ENCODE data around the gene ANO10.
"Not testable (repeated sequence)": the region's sequence is repeated elsewhere in the genome, so short reads cannot be mapped to it uniquely, and the experiment has no call there.

The ANO10 gene

GRCh38 chr3:43573576-43573975, 48.2 kb downstream of the ANO10 start:
- no peak for DNase-seq

DNA sequence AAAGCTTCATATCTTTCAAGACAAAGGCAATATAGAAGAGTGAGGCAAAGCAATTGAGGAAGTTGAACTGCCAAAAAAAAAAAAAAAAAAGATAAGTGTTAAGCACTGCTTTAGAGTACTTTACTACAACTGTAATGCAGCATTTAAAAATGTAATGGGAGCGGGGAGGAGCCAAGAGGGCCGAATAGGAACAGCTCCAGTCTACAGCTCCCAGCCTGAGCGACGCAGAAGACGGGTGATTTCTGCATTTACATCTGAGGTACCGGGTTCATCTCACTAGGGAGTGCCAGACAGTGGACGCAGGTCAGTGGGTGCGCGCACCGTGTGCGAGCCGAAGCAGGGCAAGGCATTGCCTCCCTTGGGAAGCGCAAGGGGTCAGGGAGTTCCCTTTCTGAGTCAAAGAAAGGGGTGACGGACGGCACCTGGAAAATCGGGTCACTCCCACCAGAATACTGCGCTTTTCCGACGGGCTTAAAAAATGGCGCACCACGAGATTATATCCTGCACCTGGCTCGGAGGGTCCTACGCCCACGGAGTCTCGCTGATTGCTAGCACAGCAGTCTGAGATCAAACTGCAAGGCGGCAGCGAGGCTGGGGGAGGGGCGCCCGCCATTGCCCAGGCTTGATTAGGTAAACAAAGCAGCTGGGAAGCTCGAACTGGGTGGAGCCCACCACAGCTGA, 56.0 kb downstream of the ANO10 start:
- DNase-seq = not testable (repeated sequence)

DNA sequence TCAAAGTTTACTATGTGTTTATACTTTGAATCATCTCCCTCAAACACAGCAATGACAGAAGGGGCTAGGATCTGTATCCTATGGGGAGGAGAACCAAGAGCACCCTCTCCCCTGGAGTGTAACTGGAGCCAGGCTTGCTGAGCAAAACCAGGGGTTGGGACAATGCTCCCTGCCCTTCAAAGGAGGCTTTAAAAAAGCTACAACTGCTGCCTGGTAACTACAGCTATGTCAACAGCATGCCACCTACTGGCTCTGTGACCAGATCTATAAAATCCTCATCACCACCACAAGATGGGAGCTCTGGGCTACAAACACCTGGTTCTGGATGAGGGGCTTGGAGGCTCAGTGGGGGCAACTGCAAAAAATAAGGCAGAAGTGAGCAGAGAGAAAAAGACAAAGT, 61.9 kb downstream of the ANO10 start:
- DNase-seq = no peak

- DNase-seq = no peak
These were observed 63.6 kb downstream of the ANO10 start for GRCh38 chr3:43558171-43558570.

DNA sequence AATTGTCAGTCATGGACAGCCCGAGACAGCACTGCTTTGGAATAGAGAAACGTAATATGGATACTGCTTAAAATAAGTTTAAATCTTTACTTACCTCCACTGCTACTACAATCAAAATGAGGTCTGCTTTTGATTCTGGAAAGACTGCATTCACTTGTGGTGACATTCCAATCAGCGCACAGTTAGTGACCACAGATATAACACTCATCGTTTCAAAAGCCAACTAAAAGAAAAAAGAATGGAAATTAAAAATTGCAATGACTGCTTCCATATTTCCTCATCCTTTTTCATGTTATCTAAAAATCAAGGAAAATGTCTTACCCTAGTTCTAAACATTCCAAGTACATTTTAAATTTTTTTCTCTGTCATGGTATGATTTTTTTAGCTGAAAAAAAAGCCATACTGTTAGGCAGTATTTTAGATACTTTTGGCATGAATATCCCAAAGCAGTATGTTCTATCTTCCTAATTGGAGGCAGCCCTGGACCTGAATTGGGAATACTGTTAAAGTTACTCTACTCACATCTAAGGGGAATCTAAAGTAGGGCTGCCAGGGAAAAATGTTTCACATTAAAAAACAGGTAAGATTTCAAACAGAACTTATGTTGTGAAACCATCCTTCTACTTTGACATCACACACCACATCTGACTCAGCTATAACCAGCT, 72.1 kb downstream of the ANO10 start:
- DNase-seq = no peak

- DNase-seq = peak; percentile 77
These were observed 77.5 kb downstream of the ANO10 start for GRCh38 chr3:43544277-43544676.

DNA sequence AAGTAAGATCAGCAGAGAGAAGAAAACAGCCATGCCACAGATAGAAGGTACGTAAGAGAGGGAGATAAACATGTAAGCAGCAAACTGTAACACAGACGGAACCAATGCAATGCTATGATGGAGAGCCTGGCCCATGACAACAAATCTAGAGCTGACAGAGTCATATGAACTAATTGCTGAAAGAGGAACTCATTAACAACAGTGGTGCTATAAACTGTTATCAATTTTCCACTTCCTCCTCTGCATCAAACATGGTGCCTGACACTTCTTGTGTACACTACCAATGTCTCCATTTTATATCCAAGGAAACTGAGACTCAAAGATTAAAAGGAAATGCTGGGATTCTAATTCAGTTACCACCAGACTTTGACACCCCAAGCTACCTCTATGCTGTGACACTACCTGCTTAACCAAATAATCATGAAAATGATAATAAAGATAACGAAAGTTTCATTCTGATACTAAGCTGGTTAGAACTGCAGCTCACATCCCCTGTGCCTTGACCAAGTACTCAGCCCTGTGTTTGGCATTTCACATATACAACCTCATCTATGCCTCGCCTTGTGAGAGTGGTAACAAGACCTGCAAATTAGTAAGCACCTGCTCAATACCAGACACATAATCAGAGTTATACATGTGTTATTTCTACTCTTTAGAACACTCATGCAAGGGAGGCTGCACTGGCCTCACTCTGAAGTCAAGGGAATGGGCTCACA, 79.3 kb downstream of the ANO10 start:
- DNase-seq = no peak

DNA sequence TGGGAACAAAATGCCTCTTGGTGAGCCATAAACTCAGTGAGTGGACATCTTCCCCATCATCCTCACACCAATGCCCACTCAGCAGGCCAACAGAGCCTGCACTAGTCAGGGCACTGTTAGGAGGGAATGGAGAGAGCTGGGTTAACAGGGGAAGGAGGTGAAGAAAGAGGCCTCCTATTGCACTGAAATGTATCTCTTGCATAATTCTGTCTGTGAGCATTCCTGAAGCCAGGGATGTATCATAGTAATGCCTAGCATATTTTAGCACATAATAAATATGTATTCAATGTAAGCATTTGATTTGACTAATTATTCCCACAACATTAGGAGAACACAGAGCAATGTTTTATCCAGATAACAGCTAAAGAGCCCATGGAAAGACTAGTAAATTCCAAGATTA, 81.2 kb downstream of the ANO10 start:
- no peak for DNase-seq

DNA sequence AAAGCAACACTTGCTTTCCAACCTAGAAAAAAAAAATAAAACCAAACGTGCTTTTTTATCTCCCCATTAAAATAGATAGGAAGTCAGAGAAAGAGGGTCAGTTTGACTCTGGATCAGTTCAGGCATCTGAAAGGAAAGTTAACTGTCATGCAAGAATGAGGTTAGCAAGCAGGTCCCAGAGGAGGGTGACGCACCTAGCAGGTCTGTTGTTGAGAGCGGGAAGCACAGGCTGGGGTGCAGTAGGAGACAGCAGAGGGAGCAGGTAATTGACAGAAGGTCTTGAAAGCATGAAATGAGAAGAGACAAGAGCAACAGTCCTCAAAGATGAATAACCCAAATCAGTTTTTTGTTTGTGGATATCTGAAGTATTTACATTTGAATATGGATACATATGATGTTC, 82.5 kb downstream of the ANO10 start:
- DNase-seq = no peak

DNA sequence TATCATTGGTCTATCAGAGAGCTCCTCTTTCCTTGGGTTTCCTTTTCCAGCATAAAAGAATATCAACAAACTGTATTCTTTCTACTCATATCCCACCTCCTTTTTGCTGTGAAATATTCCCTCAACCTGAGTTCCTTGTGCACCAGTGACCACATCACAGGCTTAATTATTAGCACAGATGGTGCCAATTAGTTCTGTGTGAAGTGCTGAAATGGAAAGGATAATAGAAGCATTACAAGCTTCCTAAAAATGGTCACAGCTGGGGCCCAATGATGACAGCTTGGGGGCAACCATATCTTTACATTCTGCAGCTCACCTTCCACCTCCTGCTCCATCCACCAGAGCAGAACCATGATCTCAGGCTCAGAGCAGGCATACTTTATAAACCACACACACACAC, 84.6 kb downstream of the ANO10 start:
- DNase-seq = no peak

GRCh38 chr3:43534675-43535074, 87.1 kb downstream of the ANO10 start:
- no peak for DNase-seq

DNA sequence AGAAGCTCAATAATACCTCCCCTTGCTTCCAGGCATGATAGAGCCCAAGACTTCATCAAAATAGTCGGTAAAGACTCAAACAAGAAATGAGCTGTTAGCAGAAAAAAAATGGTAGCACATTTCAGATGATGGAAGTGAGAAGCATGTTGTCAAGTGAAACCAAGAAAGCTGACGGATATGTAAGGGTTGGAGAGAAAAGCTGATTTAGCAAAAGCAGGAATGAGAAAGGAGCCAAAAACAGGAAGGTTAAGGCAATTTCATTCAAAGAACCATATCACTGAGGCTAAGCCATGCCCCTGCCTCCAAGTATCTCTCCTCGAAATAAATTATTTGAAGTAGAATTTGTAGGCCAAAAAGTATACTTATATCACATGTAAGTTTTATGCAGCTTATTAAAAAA, 88.8 kb downstream of the ANO10 start:
- DNase-seq = no peak

DNA sequence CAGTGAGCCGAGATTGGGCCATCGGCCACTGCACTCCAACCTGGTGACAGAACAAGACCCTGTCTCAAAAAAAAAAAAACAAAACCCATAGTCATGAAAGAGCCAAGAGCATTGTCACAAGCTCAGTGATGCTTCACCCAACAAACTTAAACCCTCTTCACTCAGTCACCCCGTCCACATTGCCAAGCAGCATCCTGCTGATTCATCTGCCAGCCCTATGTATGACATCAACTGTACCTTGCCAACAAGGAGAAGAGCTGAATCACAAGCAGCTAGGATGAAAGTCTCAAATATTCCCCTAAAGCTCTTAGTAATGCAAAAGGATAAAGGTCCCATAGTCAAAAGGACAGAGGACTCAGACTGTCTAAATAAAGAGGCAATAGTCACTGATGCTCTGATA, 90.0 kb downstream of the ANO10 start:
- no peak for DNase-seq

DNA sequence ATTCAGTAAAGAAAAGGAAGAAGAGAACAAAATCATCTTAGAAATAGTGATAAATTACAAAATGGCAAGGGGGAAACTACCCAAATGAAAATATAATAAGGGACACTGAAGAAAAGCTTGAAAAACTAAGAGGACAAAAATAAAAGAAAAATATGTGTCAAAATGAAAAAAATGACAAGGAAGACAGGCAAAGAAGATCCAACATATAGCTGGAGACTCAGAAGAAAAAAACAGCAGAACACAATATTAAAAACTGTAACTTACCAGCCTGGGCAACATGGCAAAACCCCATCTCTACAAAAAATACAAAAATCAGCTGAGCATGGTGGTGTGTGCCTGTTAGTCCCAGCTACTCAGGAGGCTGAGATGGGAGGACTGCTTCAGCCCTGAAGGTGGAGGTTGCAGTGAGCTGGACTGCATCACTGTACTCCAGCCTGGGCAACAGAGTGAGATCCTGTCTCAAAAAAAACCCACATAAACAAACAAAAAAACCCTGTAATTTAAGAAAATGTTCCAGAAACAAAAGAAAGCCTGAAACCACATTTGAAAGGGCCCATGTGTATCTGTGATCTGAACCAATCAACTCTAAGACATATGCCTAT, 93.2 kb downstream of the ANO10 start:
- no peak for DNase-seq

- DNase-seq = no peak
These were observed 94.9 kb downstream of the ANO10 start for GRCh38 chr3:43526956-43527355.

DNA sequence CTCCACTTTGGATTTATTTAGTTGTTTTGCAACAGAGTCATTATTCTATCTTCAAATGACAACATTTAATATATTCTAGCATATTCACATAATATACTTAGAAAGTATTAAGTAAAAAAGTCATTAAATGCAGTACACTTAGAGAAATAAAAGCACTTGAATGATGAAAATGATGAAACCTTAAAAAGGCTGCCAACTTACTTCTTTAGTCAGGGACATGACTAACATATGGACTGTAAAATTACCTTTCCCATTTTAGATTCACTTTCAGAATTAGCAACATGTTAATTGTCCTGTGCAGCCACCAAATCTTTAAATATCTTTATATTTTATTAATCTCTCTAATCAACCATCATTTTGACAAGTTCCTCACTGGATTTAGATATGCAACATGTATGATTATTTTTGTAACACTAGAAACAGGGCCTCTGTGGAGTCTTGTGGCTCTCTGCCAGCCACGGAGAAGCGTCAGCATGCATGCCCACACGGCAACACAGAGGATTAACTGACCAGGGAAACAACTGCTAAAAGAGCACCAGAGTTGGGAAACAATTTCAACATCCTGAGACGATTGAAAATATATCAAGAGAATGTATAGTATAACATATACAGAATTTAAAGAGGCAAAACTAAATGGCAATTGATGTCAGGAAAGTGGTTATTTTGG, 95.7 kb downstream of the ANO10 start:
- no peak for DNase-seq

- no peak for DNase-seq
These were observed 96.4 kb downstream of the ANO10 start for GRCh38 chr3:43525386-43525785.

- DNase-seq = no peak
These were observed 98.3 kb downstream of the ANO10 start for GRCh38 chr3:43523454-43524053.

DNA sequence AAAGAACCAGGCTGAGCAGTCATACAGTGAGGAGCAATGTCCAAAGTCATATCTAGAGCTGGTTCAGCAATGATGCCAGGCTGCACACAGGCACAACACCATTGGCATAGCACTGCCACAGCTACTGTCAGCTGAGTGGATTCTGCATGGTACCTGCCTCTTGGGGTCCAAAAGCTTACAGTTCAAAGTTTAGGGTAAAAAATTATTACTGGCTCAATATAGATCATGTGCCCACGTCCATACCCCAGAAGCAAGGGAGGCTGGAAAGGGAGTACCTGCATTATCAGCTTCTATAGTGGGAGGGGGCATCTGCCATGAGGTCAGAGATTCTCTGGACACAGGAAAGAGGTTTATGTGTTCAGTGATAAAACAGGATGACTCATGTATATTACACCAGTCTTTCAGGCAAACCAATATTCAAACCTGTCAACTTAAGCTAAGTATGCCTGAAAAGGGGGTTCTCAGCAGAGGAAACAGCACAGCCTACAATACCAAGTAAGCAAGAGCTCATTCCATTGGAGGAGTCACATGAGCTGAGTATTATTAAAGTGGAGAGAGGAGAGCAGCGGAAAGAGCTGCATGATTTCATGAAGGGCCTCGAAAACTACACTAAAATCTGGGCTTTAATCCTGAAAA, 99.0 kb downstream of the ANO10 start:
- no peak for DNase-seq

DNA sequence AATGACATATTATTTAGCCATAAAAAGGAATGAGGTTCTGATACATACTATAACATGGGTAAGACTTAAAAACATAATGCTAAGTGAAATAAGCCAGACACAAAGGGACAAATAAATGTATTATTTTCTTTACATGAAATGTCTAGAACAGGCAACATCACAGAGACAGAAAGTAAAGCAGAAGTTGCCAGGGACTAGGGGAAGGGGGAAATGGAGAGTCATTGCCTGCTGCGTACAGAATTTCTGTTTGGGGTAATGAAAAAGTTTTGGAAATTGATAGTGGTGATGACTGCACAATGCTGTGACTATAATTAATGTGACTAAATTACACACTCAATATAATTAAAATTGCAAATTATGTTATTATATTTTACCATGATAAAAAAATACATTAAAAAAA, 99.9 kb downstream of the ANO10 start:
- no peak for DNase-seq

DNA sequence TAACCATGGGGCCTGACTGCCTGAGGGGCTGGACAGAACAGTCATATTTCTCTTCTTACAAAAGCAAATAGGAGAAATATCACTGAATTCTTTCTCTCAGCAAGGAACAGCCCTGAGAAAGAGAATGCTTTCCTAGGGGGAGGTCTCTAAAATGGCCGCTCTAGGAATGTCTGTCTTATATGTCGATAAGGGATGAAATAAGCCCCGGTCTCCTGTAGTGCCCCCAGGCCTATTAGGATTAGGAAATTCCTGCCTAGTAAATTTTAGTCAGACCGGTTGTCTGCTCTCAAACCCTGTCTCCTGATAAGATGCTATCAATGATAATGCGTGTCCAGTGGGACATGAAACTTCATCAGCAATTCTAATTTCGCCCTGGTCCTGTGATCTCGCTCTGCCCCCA, 103.3 kb downstream of the ANO10 start:
- not testable (repeated sequence) for DNase-seq

DNA sequence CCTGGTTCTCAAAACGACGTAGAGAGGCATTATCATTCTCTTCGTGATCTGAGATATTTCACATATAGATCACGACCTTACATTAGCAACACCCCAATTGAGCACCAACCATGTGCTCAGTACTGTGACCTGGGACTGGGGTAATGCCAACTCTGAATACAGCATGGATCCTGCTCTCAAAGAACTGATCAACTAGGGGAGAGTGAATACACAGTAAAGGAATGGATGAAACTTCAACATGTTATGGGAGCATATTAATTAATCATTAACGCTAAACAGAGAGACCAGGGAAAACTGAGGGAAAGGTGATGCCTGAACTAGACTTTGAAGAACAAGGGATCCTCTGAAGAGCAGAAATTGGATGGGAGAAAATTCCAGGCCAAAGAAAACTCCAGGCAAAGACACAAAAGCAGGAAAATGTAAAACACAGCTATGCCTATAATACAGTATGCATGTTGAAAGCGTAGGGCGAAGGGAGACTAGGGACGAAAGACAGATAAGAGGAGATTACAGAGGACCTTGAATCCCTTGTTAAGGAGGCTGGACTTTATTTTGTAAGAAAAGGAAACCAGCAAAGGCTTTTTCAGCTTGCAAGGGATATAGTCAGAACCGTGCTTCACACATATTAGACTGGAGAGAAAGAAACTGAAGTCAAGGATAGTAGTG, 105.7 kb downstream of the ANO10 start:
- DNase-seq = no peak

Measured in NCI-H2029 treated with DMSO at 0.1 percent for 48 hours (cell line).